Airway epithelial cell (primary cell): ENCODE measurements around the gene ACADVL. TPM values are rescaled to one million over a fixed set of nuclear protein-coding genes. Genes with fewer than 3 reads are reported as not detected.

Experiments
- total RNA-seq: library from RNA; depleted of rRNA; stranded (reverse); fragments of >200 nt; gene quantifications from 2 replicates; pipeline ENCODE4 v1.2.3, GENCODE V29; 2015

Gene ACADVL
- total RNA-seq = 364 and 375 TPM in 2 replicates

DNA sequence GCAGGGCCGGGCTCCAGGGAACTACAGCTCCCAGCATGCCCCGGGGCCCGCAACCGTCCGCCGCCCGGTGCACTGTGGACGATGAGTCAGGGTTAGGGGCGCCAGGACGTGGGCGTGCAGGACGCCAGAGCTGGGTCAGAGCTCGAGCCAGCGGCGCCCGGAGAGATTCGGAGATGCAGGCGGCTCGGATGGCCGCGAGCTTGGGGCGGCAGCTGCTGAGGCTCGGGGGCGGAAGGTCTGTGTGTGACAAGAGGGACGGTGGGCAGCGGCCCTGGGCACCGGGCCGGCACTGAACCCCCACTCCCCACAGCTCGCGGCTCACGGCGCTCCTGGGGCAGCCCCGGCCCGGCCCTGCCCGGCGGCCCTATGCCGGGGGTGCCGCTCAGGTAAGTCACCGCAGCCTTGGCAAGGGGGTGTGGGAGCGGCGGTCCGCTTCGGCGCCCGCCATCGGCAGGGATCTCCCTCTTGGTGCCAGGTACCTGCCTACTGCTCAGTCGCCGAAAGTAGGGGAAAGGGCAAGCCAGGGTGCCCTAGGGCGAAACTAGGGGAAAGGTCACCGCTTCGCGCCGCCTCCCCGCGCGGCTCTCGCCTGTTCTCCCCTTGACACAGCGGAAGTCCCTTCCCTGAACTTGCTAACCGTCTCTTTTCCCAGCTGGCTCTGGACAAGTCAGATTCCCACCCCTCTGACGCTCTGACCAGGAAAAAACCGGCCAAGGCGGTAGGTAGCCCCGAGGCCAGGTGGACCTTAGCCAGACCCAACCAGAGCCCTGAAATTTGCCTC, at the start of gene ACADVL, which contains the start of gene DLG4:
ACADVL (plus strand) TSS at position 127 of the 781 bp plus-strand sequence; CDS start at position 174, 47 bp downstream.
DLG4 (minus strand) TSS at position 25 of the 781 bp plus-strand sequence.

DNA sequence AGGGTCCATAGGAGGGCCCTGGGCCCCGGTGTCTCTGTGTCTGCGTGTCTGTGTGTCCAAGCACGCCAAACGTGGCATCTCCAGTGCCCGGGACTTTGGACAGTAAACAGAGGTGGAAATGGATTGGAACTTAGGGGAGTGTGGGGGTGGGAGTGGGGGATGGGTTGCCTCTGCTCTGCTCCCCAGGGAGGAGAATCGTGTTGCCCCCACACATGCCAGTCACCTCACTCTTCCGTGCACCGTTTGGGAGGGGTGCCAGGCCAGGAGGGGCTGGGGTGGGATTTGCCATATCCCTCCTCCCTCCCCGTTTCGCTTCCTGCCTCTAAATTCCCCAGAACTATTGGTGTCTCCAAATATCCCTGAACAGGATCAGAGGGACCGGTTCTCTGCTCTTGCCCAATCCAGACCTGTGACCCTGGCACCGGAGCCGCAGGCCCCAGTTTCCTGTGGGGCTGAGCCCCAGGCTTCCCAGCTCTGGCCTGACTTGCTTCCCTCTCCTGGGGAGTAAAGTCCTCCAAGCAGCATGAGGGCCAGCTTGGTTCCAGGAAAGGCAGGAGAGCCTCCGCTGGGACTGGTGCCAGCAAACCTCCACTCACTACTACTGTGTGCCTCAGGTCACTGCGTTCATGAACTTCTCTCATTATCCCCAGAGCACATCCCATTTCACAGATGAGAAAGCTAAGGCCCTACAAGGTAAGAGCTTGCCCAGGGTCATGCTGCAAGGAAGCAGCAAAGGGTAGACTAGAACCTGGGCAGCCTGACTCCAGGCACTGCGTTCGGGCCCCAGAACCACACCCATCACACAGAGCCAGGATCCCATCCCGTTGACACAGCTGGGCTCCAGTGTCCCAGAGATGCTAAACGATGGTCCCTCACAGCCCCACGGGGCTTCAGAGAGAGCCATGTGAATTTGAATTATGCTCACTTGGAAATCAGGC, 40.2 kb upstream of the ACADVL start, which contains the start of gene ASGR1:
ASGR1 (minus strand) TSS at position 54 of the 938 bp plus-strand sequence. CDS start 807 bp downstream, outside the sequence.

DNA sequence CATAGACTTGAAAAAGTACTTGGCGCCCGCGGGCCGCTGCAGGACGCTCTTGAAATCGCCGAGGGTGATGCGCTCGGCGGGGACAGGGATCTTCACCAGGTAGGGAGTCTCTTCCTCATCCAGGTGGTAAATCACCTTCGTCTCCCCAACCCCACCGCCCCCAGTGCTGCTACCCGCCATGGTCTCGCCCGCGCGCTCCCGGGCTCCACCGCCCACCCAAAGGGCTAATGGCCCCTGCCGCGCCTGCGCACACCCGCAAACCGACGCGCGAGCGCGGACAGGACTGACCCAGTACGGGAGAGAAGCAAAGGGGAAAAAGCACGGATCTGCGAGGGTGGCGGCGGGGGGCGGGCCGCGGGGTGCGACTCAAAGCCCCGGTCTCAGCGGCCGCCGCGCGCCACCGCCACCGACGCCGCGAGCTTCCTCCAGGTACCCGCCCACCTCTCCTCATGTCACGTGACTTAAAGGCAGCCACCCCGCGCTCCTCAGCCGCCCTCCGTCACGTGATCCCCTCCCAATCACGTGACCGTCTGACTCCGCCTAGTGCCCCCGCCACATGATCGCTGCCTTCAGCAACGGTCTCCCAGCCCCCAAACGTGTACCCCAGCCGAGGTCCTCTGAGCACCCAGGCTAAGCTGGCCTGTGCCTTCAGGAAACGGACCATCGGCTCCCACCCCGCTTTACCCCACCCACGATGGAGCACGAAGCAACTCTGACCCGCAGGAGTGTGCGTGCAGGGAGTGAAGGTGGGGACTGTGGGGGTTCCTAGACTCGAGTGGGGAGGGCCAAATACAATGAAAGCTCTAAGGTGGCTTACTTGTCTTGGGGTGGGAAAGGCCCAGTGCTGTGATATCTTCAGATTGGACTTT, 14.6 kb downstream of the ACADVL start, which contains the start of gene DVL2:
DVL2 (minus strand) TSS at position 435 of the 869 bp plus-strand sequence; CDS start at position 180, 255 bp downstream.

DNA sequence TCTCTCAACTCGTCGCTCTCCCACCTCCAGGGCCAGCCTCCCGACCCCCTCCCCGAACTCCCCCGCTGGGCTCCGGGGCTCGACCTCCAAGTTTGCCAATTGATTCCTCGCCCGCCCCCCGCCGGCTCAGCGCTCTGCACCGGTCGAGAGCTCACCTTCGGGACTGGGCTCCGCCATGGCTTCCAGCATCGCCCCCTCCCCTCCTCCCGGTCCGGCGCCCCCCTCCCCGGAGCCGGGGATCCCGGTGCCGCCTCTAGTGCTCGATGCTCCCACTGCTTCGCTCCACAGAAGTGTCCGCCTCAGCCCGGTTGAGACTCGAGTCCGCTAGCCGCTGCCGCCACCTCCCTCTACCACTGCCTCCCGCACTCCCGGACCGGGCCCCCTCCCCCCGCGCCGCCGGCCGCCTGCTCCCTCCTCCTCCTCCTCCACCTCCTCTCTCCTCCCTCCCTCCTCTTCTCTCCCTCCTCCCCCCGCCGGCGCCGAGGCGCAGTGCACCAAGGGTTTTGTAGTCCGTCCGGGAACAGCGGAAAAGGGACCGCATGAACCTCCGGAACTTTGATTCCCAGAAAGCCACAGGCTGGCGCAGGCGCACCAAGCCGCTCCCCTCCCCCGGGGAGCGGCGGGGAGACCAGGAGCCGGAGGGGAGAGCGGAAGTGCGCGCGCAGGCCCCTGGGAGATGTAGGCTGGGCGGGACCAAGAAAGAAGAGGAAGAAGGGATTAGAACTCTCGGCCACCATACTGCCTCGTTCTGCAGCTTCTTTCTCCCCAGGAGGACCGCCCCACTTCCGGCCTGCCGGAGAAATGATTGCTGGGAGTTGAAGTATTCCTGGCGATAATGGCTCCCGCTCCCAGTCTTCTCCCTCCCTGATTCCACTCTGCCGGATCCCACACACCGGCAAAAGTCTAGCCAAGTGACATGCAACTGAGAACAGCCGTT, 19.6 kb downstream of the ACADVL start, which contains the start of gene PHF23:
PHF23 (minus strand) TSS at position 367 of the 937 bp plus-strand sequence; CDS start at position 189, 178 bp downstream.

DNA sequence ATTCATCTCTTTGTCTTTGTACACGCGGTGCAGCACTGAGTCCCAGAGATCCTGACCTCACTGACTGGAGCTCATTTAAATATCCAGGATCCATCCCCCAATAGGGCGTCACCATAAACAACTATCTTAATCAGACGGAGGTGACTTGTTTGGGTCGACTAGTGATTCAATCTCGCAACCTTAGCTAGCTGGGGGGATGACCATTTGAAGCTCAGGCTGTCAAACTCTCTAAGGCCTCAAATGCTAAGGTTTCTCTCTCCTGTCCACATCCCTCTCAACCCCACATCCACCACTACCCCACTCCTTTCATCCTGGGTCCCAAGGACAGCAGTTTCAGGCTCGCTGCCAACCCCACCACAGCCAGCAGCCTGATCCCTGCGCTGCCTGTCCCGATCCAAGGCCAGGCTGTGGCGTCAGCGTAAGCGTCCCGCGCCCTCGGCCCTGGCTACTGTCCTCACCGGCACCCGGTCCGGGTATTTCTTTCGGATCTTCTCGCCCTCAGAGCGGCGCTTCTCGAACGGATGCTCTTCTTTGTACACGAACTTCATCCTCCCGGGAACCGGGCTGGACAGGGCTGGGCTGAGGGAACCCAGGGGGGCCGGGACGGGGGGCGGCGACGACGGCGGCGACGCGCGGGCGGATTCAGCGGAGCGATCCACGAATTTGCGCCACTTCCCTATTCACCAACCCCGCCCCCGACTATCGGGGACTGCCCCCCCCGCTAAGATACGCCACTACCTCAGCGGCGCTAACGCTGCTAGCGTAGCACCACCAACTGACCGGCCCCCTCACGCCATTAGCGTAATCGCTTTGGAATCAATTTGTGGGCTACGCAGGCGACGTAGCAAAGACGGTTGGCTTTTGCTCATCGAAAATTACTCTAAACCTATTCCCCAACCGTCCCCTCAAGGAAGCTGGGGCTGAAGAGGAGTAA, 22.3 kb downstream of the ACADVL start, which contains the start of gene GABARAP:
GABARAP (minus strand) TSS at position 667 of the 934 bp plus-strand sequence; CDS start at position 548, 119 bp downstream.

DNA sequence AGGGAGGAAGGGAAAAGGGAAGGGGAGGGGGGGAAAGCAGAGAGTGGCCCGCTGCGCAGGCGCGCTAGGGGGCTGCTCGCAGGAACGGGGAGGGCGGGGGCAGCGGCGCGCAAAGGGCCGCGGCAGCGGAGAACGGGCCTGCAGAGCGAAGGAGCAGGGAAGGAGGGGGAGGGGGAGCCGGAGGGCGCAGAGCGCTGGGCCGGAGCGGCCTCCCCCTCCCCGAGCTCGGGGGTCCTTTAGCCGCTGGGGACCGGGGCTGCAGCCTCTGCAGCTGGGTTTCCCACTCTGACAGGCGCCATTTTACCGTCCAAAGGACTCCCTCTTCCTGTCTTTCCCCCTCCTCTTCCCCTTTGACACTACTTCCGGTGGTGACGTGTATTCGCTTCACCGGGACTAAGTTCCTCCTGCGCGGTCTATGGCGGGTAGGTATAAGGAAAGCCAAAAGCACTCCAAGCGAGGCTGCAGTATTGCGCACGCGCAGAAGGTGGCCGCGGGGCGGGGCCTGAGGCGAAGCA, 32.0 kb downstream of the ACADVL start, which contains the start of gene CTDNEP1:
CTDNEP1 (minus strand) TSS at position 74 of the 515 bp plus-strand sequence. CDS start 438 bp downstream, outside the sequence.

DNA sequence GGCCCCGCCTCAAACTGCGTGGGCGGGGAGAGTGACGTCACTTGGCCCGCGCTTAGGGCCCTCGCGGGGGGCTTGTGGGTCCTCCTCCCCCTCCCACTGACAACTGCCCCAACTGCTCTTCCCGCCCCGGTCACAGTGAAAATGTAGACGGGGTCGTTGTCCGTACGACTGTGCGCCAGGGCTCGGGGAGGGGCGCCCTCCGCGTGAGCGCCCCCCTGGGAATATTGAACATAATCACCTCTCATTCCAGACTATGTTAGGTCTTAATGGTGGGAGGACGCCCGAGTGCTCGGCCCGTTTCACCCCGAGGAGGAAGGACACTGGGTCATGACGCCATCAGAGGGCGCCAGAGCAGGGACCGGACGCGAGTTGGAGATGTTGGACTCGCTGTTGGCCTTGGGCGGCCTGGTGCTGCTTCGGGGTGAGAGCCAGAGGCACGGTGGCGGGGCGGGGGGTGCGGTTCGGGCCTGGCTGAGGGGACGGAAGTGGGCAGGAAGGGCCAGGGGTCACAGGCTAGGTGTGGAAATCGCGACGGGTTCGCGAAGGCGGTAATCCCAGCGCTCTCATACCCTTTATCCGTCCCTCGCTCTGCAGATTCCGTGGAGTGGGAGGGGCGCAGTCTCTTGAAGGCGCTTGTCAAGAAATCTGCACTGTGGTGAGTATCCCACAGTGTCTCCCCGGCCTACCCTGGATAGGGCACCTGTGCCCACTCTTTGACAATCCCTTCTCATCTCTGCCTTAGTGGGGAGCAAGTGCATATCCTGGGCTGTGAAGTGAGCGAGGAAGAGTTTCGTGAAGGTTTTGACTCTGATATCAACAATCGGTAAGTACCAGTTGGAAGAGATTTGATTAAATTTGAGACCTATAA, 32.7 kb downstream of the ACADVL start, which contains the start of gene ELP5:
ELP5 (plus strand) TSS at position 40 of the 868 bp plus-strand sequence; CDS start at position 376, 336 bp downstream.

DNA sequence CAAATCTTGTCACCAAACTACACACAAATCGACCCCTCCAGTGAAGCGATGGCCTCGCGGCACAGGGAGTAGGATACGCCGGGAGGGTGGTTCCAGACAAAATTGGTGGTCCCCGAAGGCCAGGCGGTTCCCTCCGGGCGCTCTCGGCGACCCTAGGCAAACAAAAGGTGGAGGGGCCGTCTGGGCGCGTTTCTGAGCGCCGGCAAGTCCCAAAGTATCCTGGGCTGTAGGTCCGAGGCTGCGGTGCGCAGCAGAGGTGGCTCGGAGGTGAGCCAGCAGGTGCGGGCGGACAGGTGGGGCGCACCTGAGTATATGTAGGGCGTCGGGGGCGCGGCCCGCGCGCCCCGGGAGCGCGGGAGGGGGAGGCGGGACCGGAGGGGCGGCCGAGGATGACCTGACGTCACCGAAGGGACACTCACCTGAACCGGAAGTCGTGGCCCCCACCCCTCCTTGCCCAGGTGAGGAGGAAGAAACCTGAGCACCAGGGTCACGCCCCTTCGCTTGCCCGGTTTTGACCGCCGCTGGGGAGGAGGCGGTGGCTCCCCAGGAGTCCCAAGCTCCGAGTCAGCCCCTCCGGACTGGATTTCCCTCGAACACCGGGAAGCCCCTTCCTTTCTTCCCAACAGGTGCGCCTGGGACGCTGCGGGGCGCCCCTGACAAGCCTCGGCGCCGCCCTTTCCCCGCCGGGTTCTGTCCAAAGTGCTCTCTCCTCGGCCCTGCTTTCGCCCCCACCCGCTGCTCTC, 42.6 kb downstream of the ACADVL start, which contains the start of gene CLDN7:
CLDN7 (minus strand) TSS at position 287 of the 743 bp plus-strand sequence. CDS start 435 bp downstream, outside the sequence.

Other genes with a start within 250 kb of the ACADVL start
- 2.5 and 3.1 TPM in 2 replicates for gene ALOX12, start 223.9 kb upstream of the ACADVL start, total RNA-seq
- 139 and 231 TPM in 2 replicates for gene RNASEK, start 207.3 kb upstream of the ACADVL start, total RNA-seq
- not detected in 2 replicates for gene BCL6B, start 196.9 kb upstream of the ACADVL start, total RNA-seq
- gene SLC16A13, start 183.9 kb upstream of the ACADVL start, total RNA-seq = 2.2 and 5.3 TPM in 2 replicates
- 0.35 TPM in 1 of 2 replicates, not detected in the other for gene SLC16A11, start 175.8 kb upstream of the ACADVL start, total RNA-seq
- not detected in 2 replicates for gene CLEC10A, start 139.7 kb upstream of the ACADVL start, total RNA-seq
- gene ASGR2, start 105.1 kb upstream of the ACADVL start, total RNA-seq = not detected in 2 replicates
- gene ASGR1, start 40.6 kb upstream of the ACADVL start, total RNA-seq = 0.21 TPM in 1 of 2 replicates, not detected in the other
- gene DLG4, start 102 bp upstream of the ACADVL start, total RNA-seq = 4.4 and 6.6 TPM in 2 replicates
- gene DVL2, start 14.6 kb downstream of the ACADVL start, total RNA-seq = 44.9 and 52.6 TPM in 2 replicates
- gene PHF23, start 19.5 kb downstream of the ACADVL start, total RNA-seq = 33.1 and 35.1 TPM in 2 replicates
- gene GABARAP, start 22.5 kb downstream of the ACADVL start, total RNA-seq = 309 and 347 TPM in 2 replicates
- gene CTDNEP1, start 31.8 kb downstream of the ACADVL start, total RNA-seq = 21.6 and 47.5 TPM in 2 replicates
- 38.4 and 42.1 TPM in 2 replicates for gene ELP5, start 32.3 kb downstream of the ACADVL start, total RNA-seq
- gene CLDN7, start 42.5 kb downstream of the ACADVL start, total RNA-seq = 86.7 and 132 TPM in 2 replicates
- 0.14 and 0.56 TPM in 2 replicates for gene SLC2A4, start 61.8 kb downstream of the ACADVL start, total RNA-seq
- gene YBX2, start 74.7 kb downstream of the ACADVL start, total RNA-seq = 0.51 and 0.63 TPM in 2 replicates
- 554 and 701 TPM in 2 replicates for gene EIF5A, start 87.7 kb downstream of the ACADVL start, total RNA-seq
- gene GPS2, start 95.4 kb downstream of the ACADVL start, total RNA-seq = 50.8 and 66.1 TPM in 2 replicates
- 13.4 and 22.5 TPM in 2 replicates for gene NEURL4, start 109.4 kb downstream of the ACADVL start, total RNA-seq
- 0.42 and 0.78 TPM in 2 replicates for gene ACAP1, start 116.6 kb downstream of the ACADVL start, total RNA-seq
- gene KCTD11, start 132.2 kb downstream of the ACADVL start, total RNA-seq = 48.4 and 61.1 TPM in 2 replicates
- gene TMEM95, start 135.2 kb downstream of the ACADVL start, total RNA-seq = not detected in 2 replicates
- gene TNK1, start 161.2 kb downstream of the ACADVL start, total RNA-seq = 13.0 and 15.8 TPM in 2 replicates
- gene PLSCR3, start 174.6 kb downstream of the ACADVL start, total RNA-seq = 64.6 and 96.0 TPM in 2 replicates
- gene TMEM256, start 184.2 kb downstream of the ACADVL start, total RNA-seq = 117 and 202 TPM in 2 replicates
- gene NLGN2, start 187.9 kb downstream of the ACADVL start, total RNA-seq = 6.0 and 8.9 TPM in 2 replicates
- gene SPEM1, start 200.4 kb downstream of the ACADVL start, total RNA-seq = not detected in 2 replicates
- gene SPEM2, start 205.7 kb downstream of the ACADVL start, total RNA-seq = not detected in 2 replicates
- not detected in 2 replicates for gene SPEM3, start 208.9 kb downstream of the ACADVL start, total RNA-seq
- 29.6 and 33.5 TPM in 2 replicates for gene TMEM102, start 215.5 kb downstream of the ACADVL start, total RNA-seq
- 18.3 and 32.1 TPM in 2 replicates for gene FGF11, start 219.6 kb downstream of the ACADVL start, total RNA-seq
- 10.9 and 11.0 TPM in 2 replicates for gene CHRNB1, start 225.1 kb downstream of the ACADVL start, total RNA-seq